Limb (tissue), 2 donors: ENCODE data around the gene FSD2.
"Not testable (repeated sequence)": the region's sequence is repeated elsewhere in the genome, so short reads cannot be mapped to it uniquely, and the experiment has no call there.

Experiments
- DNase-seq, 2 donors: peaks; one replicate each; pipeline ENCODE4 v3.0.0-alpha.2; 2016; ENCODE audit errors: extremely low spot score in 2 of 2

FSD2 gene

DNA sequence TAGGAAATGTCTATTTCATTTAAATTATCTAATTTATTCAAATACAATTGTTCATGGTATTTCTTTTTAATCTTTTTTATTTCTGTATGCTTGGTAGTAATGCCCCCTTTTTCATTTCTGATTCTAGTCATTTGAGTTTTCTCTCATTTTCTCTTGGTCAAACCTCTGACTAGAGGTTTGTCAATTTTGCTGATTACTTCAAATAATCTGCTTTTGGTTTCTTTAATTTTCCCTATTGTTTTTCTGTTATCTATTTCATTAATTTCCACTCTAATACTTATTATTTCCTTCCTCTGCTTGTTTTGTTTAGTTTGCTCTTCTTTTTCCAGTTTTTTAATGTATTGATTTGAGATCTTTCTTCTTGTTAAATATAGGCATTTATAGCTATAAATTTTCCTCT, 12.1 kb downstream of the FSD2 start:
- DNase-seq = no peak

DNA sequence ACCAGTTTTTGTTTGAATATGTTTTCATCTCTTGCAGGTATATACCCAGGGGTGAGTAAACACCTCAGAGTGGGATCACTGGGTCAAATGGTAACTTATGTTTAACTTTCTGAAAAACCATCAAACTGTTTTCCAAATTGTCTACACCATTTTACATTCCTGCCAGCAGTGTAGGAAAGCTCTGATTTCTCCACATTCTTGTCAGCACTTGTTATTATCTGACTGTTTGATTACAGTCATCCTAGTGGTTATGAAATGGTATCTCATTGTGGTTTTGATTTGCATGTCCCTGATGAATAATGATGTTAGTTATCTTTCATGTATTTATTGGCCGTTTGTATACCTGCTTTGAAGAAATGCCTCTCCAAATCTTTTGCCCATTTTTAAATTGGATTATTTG, 13.8 kb downstream of the FSD2 start:
- DNase-seq = no peak

DNA sequence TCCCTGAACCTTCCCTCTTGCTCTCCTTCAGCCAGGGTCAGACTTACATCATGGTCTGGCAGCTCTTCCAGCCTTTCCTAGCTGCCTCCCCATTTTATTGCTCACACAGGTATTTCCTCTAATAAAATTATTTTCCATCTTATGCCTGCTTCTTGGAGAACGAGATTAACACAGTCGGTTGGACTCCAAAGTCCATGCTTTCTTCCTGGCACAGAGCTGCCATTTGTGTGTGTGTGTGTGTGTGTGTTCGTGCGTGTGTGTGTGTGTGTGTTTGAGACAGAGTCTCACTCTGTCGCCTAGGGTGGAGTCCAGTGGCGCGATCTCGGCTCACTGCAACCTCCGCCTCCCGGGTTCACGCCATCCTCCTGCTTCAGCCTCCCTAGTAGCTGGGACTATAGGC, 15.5 kb downstream of the FSD2 start:
- no peak for DNase-seq

DNA sequence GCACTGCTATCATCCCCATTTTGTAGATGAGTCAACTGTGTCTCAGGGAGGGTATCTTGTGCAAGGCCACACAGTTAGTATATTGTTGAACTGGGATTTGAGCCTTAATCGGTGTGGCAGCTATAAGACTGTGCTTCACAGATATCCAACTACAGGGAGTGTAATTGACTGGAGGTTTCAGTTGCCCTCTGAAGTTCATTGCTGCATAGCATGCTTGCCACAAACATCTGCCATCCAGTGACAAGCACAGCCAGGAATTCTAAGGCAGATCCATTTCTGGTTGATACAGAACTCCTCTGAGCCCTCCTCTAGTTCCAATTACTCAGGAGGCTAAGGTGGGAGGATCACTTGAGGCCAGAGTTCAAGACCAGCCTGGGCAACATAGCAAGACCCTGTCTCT, 16.4 kb downstream of the FSD2 start:
- DNase-seq = no peak

DNA sequence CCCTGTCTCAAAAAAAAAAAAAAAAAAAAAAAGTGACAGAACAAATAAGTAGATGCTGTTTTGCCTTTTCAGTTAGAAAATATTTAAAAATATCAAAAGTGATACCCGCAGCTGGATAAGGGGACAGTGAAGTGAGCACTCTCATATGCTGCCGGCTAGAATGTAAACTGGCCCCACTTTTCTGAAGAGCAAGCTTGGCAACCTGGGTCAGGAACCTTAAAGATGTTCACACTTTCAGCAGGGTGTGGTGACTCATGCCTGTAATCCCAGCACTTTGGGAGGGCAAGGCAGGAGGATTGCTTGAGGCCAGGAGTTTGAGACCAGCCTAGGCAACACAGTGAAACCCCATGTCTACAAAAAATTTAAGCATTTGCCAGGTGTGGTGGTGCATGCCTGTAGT, 17.4 kb downstream of the FSD2 start:
- no peak for DNase-seq

DNA sequence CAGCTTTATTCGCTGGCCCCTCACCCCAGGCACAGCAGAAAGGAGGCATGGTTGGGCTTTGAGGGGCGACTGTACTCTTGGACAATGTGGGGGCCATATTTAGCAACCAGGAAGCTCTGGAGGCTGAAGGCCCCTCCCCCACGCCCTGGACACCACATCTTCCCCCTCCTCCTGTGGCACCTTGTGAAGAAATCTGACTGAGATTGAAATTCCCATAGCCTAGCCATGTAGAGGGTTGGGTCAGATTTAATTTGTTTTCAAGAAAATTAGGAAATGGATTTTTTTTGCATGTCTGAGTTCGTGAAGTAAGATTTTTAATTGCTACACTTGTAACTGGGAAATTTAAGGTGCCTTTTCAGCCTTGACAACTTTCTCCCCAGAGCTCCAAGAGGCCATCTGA, 24.5 kb downstream of the FSD2 start:
- no peak for DNase-seq

DNA sequence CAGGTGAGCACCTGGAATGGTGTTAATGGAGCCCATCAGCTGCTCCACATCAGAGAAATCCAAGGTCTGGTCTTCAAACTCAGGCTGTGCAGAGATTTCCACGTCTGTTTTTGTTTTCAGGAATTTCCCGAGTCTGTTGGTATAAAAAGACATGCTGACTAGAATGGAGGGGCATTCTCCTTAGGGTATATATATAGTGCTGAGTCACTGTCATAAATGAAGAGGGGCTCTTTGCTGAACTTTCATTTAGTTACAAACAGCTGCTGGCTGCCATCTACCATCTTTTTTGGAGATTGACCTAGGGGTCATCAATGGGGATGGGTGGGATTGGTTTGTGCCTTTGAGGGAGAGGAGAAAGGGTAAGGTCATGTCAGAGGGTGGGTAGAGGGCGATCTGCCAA, 27.1 kb downstream of the FSD2 start:
- DNase-seq = no peak

DNA sequence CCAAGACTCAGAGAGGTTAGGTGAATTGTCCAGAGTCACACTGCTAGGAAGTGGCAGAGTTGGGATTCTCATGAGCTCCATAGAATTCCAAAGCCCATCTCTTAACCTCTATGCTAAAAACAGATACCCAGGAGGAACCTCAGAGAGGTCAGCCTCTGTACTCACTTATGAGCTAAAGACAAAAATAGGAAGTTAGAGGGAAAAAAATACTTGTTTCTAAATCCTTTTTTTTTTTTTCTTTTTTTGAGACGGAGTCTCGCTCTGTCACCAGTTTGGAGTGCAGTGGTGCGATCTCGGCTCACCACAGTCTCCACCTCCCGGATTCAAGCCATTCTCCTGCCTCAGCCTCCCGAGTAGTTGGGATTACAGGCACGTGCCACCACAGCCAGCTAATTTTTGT, 31.4 kb downstream of the FSD2 start:
- no peak for DNase-seq

DNA sequence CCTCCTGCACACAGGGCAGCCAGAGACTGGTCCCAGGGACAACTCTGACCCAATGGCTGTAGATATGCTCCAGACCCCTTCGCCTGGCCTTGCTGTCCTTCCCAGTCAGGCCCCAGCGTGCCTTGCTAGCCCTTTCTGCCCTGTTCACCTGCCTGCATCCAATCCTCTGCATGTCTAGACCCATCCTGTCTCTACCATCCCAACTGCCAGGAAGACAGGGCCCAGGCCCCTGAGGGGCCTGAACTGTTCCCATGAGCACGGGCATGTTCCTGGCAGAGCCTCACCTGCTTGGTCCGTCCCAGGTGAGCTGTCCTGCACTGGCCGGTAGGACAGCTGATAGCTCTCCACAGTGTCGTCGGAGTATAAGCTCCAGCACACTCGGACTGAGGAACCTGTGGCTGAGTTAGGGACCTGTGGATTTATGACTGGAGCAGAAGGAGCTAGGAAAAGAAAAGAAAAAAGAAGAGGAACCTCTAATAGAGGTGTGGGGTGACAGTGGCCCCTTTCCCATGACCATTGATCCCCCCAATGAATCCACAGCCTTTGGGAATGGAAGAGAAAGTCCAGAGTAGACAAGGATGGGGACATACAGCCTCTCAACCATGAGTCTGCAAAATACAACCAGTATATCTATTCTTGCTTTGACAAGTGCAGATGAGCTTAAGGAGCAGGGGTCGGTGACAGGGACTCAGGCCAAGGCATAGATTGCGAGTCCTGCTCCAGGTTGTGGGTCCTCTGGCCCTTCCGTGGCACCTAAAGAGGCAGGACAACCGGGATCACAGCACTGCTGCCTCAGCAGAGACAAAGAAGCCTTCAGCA, 33.9 kb downstream of the FSD2 start:
- DNase-seq = no peak

DNA sequence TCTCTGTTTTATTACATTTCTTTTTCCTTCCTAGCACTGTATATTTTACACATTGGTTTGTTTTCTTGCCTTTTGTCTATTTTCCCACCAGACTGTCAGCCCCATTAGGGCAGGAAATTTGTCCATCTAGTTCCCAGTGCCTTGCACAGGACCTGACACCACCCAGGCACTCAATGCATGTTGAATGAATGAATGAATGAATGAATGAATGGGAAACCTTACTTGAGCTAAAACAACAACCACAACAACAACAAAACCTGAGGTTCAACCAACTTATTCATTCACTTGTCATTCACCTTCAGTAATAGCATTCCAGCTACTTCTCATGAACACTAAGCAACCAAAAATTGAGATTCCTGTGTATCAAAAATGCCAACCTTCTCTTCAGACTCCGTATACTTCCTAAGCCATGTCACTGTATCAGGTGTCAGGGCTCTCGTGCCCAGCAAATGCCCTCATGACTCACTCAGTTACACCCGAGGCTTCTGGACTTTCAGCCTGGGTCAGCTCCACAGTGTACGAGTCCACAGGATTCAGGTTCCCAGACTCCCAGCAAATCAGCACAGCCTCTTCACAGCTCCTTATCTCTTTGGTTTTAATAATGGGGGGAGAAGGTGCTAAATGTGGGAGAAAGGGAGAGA, 37.3 kb downstream of the FSD2 start:
- DNase-seq = no peak

DNA sequence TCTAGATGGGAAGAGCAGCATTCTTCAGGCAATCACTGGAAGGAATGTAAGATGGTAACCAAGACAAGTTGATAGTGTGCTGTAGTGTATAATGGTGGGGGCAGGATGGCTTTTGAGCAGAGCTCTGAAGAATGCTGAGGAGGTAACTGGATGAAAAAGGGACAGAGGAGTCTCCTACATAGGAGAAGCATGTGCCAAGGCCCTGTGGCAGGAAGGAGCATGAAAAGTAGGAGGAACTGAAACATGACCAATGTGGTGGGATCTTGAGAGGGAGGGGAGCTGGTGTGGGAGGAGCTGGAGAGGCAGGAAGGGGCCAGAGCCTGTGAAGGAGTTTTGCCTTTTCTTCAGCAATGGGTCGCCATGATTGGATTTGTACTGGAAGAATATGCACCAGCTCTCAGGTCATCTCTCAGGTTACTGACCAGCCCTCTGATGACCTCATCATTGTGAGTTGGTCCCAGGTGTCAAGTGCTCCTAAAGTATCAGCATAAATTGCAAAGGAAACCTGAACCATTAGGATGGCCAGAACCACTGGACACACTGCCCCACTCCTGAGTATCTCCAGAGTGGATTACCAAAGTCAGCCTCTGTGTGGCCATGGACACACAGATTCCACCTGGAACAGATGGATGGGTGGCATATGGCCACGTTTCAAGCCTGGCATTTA, 38.6 kb downstream of the FSD2 start:
- DNase-seq = no peak

DNA sequence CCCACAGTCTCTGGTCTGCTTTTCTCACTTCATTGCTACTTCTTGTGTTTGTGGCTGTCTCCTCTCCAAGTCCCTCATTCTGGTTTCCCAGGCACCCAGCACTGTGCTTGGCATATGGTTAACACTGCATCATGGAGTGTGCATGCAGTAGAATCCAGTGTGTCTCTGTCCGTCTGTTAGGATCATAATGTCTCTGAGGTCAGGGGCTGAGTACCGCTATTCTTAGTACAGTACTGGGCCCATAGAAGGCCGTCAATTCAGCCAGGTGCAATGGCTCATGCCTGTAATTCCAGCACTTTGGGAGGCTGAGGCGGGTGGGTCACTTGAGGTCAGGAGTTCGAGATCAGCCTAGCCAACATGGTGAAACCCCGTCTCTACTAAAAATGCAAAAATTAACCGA, 39.7 kb downstream of the FSD2 start:
- DNase-seq = not testable (repeated sequence)

DNA sequence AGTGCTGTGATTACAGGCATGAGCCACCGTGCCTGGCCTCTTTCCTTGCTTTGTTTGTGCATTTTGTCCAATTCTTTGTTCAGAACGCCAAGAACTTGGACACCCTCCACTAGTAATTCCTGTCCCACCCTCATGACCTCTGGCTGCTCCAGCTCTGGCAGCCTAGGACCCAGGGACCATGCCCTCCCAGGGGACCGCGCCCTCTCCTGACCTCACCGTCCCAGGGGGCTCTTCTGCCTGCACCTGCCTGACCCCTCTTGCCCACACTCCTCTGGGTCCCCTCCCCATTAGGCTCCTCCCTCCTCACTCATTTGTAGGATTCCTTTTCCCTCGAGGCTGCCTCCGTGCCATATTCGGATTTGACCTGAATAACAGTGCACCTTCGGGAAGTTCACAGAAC, 41.1 kb downstream of the FSD2 start:
- DNase-seq = no peak

DNA sequence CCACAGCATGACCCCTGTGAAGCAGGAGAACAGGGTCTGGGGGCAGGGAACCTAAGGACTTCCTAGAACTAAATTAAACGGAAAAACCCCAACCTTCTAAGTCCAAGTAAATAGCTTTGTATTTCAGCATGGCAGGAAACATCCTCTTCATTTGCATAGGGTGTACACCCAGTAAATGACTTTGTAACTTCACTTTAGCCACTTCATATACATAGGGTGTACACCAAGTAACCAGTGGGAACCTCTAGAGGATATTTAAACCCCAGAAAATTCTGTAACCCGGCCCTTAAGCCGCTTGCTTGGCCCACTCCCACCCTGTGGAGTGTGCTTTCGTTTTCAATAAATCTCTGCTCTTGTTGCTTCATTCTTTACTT, 41.8 kb downstream of the FSD2 start:
- no peak for DNase-seq

DNA sequence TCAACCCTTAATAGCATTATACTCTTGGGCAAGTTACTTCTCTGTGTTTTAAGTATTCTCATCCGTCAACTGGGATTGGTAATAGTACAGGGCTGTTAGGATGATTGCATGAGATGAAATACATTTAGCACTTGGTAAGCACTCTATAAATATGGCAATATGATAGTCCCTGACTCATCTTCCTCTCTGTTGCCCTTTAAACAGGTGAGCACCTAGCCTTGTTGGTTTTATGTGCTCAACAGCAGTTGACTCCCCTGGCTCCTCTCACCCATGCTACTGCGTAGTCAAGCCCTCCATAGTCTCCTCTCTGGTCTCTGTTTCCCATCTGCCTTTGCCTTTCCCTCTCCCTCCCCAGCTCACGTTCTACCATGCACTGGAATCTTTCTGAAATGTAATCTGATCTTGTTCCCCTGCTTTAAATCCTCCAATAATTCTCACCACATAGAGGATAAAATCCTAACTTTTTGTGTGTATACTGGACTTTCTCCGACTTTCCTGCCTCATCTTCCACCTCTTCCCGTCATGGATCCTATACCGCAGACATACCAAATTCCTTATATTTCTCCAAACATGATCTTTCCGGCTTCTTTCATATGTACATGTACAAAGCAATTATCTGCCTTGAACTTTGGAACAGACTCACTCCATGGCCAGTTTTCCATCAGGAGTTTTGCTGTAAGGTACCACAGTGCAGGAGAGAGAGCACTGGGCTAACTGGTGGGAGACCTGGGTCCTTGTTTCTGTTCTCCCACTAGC, 42.3 kb downstream of the FSD2 start:
- no peak for DNase-seq

DNA sequence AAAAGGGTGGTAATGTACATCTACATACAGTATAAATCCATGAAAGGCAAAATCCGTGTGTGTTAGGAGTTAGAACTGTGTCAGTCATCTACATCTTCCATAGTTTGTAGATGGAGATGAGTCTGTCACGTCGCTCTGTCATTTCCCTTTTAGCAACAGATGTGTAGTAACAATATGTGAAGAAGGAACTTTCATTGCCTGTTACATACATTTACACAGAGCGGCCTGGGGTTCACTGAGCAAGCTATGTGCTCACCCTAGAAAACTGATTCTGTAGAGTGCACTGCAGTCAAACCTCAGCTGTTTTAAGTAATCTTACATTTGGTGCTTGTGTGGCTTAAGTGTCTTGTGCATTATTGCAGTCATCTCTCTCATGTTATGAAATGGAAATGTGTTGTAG, 54.6 kb downstream of the FSD2 start:
- no peak for DNase-seq

DNA sequence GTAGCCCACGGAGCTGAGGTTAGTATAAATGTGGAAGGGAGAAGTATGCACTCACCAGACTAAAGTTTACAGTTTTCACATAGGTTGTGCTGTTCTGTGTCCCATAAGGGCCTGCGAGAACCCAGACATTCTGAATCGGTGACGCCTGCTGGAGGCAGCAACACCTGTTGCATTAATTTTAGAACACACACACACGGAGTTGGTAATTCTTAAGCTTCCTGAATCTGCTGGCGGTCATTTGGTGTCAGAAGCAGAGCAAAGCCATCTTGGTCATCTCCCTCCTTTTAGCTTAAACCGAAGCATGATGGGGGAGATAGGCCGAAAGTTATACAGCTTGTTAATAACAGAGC, 55.1 kb downstream of the FSD2 start:
- no peak for DNase-seq

DNA sequence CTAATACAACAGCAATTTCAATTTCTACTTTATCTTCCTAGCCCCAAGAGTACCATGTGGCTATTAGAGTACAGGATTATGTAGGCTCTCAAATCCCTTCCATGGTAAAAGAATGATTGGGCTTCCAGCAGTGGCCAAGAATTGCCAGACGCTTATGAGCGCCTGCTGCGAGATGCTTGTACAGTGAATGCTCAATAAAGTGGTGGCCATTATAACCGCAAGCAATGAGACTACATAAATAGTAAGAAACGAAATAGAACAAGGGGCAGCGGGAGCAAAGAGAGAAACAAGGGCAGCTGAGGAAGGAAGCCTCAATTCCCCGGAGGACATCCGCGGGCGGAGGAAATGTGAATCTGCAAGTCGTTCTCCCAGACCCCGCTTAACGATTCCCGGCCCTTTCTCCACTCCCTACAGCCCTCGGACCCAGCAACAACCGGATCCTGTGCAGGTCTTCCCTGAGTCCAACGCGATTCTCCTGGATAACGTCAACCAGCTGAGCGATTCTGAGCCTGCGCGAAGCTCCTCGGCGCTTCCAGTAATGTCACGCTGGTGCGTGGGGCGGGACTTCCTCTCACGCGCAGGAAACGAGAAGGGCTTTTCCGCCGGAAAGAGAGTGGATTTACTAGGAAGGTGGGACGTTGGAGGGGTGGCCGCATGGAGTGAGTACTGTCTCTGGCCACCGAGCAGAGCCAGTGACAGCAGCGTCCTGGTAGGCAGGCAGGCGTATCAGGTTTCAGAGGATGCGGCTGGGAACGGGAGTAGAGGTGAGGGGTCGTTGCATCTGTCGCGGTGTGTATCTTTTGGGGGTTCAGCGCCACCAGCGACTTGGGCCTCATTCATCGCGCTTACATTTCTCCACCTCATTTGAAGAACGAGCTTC, 55.7 kb downstream of the FSD2 start:
- DNase-seq = peak; percentile 93 to 96

DNA sequence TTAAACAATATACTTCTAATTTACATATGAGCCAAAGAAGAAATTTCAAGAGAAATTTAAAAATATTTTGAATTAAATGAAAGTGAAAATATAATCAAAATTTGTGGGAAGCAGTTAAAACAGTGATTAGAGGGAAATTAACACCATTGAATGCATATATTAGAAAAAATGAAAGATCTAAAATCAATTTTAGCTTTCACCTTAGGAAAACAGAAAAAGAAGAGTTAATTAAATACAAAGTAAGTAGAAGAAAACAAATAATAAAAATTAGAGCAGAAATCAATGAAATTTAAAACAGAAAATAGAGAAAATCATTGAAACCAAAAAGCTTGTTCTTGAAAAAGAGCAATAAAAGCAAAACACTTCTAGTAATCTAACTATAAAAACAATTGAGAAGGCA, 57.6 kb downstream of the FSD2 start:
- no peak for DNase-seq

DNA sequence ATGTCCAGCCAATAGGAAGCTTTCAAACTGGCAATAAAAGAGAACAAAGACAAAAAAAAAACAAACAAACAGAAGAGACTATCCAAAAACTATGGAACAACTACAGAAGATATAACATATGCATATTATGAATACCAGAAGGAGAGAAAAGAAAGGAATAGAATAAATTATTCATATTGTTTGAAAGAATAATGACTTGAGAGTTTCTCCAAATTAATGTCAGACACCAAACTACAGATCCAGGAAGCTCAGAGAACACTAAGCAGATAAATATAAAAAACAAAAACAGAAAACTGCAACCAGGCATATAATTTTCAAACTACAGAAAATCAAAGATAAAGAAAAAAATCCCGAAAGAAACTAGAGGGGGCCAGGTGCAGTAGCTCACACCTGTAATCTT, 62.1 kb downstream of the FSD2 start:
- DNase-seq = no peak

DNA sequence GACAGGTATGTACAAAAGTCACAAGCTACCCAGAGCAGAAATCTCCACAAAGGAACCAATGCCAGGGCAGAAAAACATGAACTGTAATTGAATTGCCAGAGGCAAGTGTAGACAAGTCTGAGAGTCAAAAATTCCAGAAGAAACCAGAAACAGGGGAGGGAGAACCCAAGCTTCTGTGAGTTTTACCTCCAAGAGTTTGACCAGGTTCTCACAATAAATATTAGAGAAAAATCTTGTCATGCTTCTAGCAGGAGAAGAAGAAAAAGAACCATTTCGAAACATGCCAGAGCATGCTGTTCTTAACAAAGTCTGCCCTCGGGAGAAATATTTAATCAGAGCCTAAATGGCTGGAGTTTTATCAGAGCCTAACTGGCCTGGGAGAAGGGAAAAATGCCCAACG, 63.7 kb downstream of the FSD2 start:
- DNase-seq = no peak
